Measurements from ENCODE around the gene SNX30.

Gene SNX30

GRCh38 chr9:112772551-112772950 lies 22.0 kb downstream of the SNX30 start:
- DNase-seq (no peak), ATAC-seq (ENCODE audit: insufficient read depth, low read depth) (no peak)
- Histone ChIP-seq H3K4me1 (ENCODE audit: insufficient read depth, low read length) (no peaks in the 10 kb centered on the region), H3K36me3 (ENCODE audit: insufficient read depth, low read length) (no peaks in the 10 kb centered on the region), H3K9ac (ENCODE audit: low read depth, low read length) (no peak overlapping the region), H2AFZ (ENCODE audit: low read depth, low read length) (no peak overlapping the region), H3K4me2 (ENCODE audit: insufficient read depth, low read length) (no peak overlapping the region), H3K4me3 (ENCODE audit: low read depth in 1 of 2, low read length in 2 of 2) (no peak overlapping the region), H4K20me1 (ENCODE audit: insufficient read depth, low read length) (0 out of 2 replicates have a peak, but pooled peaks cover 3% of the 10 kb centered on the region), H3K79me2 (ENCODE audit: insufficient read depth, low read length) (no peaks in the 10 kb centered on the region), H3K27me3 (ENCODE audit: insufficient read depth, low read length, poor library complexity) (no peaks in the 10 kb centered on the region), H3K27ac (ENCODE audit: low read length) (no peak overlapping the region), H3K9me3 (ENCODE audit: insufficient read depth, low read length, severe bottlenecking) (no peaks in the 10 kb centered on the region)
- TF ChIP-seq, protein P1, sequence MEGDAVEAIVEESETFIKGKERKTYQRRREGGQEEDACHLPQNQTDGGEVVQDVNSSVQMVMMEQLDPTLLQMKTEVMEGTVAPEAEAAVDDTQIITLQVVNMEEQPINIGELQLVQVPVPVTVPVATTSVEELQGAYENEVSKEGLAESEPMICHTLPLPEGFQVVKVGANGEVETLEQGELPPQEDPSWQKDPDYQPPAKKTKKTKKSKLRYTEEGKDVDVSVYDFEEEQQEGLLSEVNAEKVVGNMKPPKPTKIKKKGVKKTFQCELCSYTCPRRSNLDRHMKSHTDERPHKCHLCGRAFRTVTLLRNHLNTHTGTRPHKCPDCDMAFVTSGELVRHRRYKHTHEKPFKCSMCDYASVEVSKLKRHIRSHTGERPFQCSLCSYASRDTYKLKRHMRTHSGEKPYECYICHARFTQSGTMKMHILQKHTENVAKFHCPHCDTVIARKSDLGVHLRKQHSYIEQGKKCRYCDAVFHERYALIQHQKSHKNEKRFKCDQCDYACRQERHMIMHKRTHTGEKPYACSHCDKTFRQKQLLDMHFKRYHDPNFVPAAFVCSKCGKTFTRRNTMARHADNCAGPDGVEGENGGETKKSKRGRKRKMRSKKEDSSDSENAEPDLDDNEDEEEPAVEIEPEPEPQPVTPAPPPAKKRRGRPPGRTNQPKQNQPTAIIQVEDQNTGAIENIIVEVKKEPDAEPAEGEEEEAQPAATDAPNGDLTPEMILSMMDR (IDR thresholded peaks at IDR 0.05; ENCODE audit: borderline replicate concordance, extremely low read depth, low read length, poor library complexity, severe bottlenecking), result no peak
- TF ChIP-seq EZH2 (IDR thresholded peaks at IDR 0.05; ENCODE audit: borderline replicate concordance, low read depth, low read length, severe bottlenecking), result no peak

- H3K36me3 ChIP-seq (ENCODE audit: insufficient read depth, low read length), result no peaks in the 10 kb centered on the region
- H3K9ac ChIP-seq (ENCODE audit: low read depth, low read length), result no peak overlapping the region
- no peaks in the 10 kb centered on the region for H3K9me3 ChIP-seq (ENCODE audit: insufficient read depth, low read length, severe bottlenecking)
- no peak for DNase-seq
- 0 out of 2 replicates have a peak, but pooled peaks cover 3% of the 10 kb centered on the region for H4K20me1 ChIP-seq (ENCODE audit: insufficient read depth, low read length)
- no peaks in the 10 kb centered on the region for H3K79me2 ChIP-seq (ENCODE audit: insufficient read depth, low read length)
- H3K4me2 ChIP-seq (ENCODE audit: insufficient read depth, low read length), result no peak overlapping the region
- TF ChIP-seq EZH2 (IDR thresholded peaks at IDR 0.05; ENCODE audit: borderline replicate concordance, low read depth, low read length, severe bottlenecking), result no peak
- TF ChIP-seq, protein P1 (IDR thresholded peaks at IDR 0.05; ENCODE audit: borderline replicate concordance, extremely low read depth, low read length, poor library complexity, severe bottlenecking), result no peak
- no peak overlapping the region for H3K4me3 ChIP-seq (ENCODE audit: low read depth in 1 of 2, low read length in 2 of 2)
- no peak overlapping the region for H2AFZ ChIP-seq (ENCODE audit: low read depth, low read length)
- ATAC-seq (ENCODE audit: insufficient read depth, low read depth), result no peak
- no peaks in the 10 kb centered on the region for H3K4me1 ChIP-seq (ENCODE audit: insufficient read depth, low read length)
- no peaks in the 10 kb centered on the region for H3K27me3 ChIP-seq (ENCODE audit: insufficient read depth, low read length, poor library complexity)
- no peak overlapping the region for H3K27ac ChIP-seq (ENCODE audit: low read length)
Observed at GRCh38 chr9:112774006-112774996, 23.7 kb downstream of the SNX30 start.

- Histone ChIP-seq H3K9me3 (ENCODE audit: insufficient read depth, low read length, severe bottlenecking) (no peaks in the 10 kb centered on the region), H3K79me2 (ENCODE audit: insufficient read depth, low read length) (no peaks in the 10 kb centered on the region), H4K20me1 (ENCODE audit: insufficient read depth, low read length) (0 out of 2 replicates have a peak, but pooled peaks cover 3% of the 10 kb centered on the region), H2AFZ (ENCODE audit: low read depth, low read length) (no peak overlapping the region), H3K4me3 (ENCODE audit: low read depth in 1 of 2, low read length in 2 of 2) (no peak overlapping the region), H3K27me3 (ENCODE audit: insufficient read depth, low read length, poor library complexity) (no peaks in the 10 kb centered on the region), H3K4me1 (ENCODE audit: insufficient read depth, low read length) (no peaks in the 10 kb centered on the region), H3K9ac (ENCODE audit: low read depth, low read length) (no peak overlapping the region), H3K36me3 (ENCODE audit: insufficient read depth, low read length) (no peaks in the 10 kb centered on the region), H3K4me2 (ENCODE audit: insufficient read depth, low read length) (no peak overlapping the region), H3K27ac (ENCODE audit: low read length) (no peak overlapping the region)
- TF ChIP-seq, protein P1 (IDR thresholded peaks at IDR 0.05; ENCODE audit: borderline replicate concordance, extremely low read depth, low read length, poor library complexity, severe bottlenecking), result no peak
- TF ChIP-seq EZH2 (IDR thresholded peaks at IDR 0.05; ENCODE audit: borderline replicate concordance, low read depth, low read length, severe bottlenecking), result no peak
- DNase-seq (no peak), ATAC-seq (ENCODE audit: insufficient read depth, low read depth) (no peak)
Observed at GRCh38 chr9:112777914-112778313, 27.4 kb downstream of the SNX30 start.
